GM10266 (cell line): ENCODE data around the gene FRMPD4.

ENCODE experiments used
- DNase-seq: peaks from one replicate; pipeline ENCODE4 v3.0.0; 2012; ENCODE audit errors: extremely low spot score
- TF ChIP-seq, protein P1 (sequence below): IDR thresholded peaks from 2 replicates; pipeline ENCODE4 v1.5.1; 2012; ENCODE audit warnings: mild to moderate bottlenecking, low read depth; ENCODE audit not compliant: control insufficient read depth, insufficient read depth; ENCODE audit errors: missing control alignments

FRMPD4 gene

DNA sequence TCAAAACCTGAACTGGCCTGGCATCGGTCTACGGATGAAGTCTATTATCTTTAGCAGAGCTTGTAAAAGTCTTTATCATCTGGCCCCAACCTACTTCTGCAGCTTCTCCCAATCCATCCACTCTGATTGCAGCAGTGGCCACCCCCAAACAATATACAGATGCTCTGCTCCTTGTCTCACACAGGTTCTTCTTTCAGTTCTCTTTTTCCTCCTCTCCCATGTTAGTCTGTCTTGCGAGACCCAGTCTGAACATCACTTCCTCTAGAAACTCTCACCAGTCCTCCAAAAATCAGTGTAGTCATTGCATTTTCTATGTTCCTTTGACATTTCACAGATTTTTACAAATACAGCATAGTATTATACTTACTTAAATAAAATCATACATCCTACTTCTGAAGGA lies 163.0 kb downstream of the FRMPD4 start:
- DNase-seq = no peak
- TF ChIP-seq, protein P1, sequence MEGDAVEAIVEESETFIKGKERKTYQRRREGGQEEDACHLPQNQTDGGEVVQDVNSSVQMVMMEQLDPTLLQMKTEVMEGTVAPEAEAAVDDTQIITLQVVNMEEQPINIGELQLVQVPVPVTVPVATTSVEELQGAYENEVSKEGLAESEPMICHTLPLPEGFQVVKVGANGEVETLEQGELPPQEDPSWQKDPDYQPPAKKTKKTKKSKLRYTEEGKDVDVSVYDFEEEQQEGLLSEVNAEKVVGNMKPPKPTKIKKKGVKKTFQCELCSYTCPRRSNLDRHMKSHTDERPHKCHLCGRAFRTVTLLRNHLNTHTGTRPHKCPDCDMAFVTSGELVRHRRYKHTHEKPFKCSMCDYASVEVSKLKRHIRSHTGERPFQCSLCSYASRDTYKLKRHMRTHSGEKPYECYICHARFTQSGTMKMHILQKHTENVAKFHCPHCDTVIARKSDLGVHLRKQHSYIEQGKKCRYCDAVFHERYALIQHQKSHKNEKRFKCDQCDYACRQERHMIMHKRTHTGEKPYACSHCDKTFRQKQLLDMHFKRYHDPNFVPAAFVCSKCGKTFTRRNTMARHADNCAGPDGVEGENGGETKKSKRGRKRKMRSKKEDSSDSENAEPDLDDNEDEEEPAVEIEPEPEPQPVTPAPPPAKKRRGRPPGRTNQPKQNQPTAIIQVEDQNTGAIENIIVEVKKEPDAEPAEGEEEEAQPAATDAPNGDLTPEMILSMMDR = no peak

DNA sequence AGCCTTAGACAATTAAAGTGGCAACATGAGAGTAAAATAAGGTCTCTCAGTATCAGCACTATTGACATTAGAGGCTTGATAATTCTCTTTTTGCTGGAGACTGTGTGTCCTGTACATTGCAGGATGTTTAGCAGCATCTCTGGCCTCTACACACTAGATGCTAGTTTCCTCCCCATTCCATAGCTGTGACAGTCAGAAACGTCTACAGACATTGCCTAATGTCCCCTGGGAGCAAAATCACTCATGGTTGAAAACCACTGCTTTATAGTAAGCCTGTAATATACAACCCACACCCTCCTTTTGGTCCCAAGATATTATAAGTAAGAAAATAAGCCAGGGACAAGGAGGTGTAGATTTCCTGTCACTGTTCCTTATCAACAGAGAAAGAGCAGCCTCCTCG lies 166.0 kb downstream of the FRMPD4 start:
- DNase-seq = no peak
- TF ChIP-seq, protein P1 = no peak

DNA sequence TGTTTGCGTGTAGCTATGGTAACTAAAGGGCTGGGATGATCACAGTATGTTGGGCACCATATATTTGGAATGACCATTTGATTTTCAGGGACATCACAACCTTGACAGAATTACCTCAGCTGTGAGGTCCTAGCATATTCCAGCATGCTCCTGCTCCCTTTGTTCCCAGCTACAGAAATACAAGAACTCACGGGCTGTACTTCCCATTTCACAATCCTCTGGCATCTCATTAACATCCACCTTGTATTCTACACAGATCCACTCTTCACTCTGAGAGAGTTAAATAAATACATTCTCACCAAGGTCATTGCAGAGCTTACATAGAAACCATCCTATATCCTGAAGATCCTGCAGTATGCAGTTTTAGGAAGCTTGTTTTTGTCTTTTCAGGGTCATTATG lies 169.7 kb downstream of the FRMPD4 start:
- DNase-seq = no peak
- TF ChIP-seq, protein P1 = no peak

DNA sequence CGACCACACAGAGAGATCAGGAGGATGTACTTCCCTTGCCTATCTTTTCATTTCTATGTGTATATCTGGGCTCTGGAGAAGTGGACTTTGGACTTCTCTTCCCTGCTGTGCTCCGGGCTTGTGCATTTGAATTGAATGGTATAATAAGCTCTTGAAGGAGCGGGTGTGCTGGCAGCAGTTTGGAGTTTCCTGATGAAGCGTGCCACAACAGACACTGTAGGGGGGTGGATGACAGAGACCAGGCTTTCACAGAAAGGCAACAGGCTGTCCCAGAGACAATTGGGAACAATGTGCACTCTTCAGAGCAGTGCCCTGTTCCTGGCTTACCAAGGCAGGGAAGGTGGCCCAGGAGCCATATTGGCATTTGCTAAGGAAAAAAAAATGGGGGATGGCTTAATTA lies 170.1 kb downstream of the FRMPD4 start:
- no peak for DNase-seq
- TF ChIP-seq, protein P1 = no peak

DNA sequence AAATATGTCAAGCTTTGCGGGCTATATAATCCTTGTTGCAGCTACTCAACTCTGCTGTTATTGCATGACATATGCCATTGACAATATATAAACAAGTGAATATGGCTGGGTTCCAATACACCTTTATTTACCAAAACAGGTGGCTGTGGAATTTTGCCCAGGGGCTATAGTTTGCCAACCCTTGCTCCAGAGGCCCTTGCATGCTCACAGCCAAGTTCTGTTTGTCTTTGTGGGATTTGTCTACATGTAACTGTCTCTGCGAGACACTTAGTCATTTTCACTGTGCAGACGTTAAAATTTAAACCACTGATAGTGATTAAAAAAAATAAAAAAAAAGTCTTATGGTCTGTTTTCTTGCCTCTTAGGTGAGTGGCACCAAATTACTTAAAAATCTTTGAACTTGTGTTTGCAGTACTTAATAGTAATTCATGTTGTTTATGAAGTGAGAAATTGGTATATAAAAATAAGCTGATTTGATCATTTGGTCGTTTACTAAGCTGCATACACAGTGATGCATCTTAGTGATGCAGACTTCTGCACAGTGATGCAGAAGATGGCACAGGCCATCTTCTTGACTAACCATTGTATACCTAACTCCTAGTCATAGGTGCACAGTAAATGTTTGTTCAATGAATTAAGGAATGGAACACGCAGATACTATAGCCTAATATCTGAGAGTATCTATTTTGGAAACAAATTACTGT lies 170.9 kb downstream of the FRMPD4 start:
- DNase-seq = no peak
- TF ChIP-seq, protein P1 = no peak

DNA sequence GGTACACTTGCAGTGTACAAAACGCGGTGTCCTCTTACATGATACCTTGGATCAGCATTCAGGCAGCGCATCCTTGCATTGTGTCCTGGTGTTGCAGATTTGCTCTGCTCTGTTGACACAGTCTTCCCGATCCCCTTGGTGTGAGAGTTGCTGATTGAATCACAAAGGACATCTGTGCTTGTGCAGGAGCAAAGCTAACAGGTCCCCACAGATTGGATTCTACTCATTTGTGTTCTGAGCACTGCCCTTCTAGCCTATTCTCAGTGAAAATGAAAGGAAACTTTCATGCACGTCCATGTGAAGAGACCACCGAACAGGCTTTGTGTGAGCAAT lies 171.4 kb downstream of the FRMPD4 start:
- TF ChIP-seq, protein P1 = no peak
- no peak for DNase-seq

DNA sequence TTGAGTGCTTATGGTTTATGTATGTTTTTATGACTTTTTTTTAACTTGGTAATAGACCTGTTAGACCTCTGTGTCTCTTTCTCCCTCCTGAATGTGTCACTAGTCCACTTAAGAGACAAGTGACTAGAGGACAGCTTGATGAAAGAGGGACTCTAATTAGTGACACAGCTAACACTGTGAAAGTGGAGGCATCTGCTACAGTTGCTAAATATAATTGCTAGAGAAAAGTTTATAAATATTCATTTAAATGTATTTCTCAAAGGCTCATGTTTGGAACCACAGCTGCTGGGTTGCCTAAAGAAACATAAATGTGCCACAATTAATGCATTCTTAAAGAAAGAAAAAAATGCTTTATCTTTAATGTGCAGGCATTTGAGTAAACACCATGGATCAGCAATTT lies 176.4 kb downstream of the FRMPD4 start:
- no peak for DNase-seq
- TF ChIP-seq, protein P1 = no peak
